OCI-LY1 (cell line): ENCODE measurements around the gene KRTCAP3.
A peak's percentile ranks its signal among the peaks of the same experiment; 100 is the strongest.

Source experiments
- H2AFZ ChIP-seq: fragments of 200-600 bp; sonication (generic), shearing (Covaris generic); 2 replicates; pipeline ENCODE4 v1.6.0; 2014; ENCODE audit warnings: antibody characterized with exemption, mild to moderate bottlenecking, low read length
- H3F3A ChIP-seq: fragments of 200-600 bp; sonication (generic), shearing (Covaris generic); 2 replicates; pipeline ENCODE4 v1.6.0; 2014; ENCODE audit warnings: mild to moderate bottlenecking, antibody characterized with exemption, low read length, moderate library complexity; ENCODE audit not compliant: insufficient read depth
- H3K27ac ChIP-seq: fragments of 200-600 bp; sonication (generic); 2 replicates; pipeline ENCODE4 v1.5.1; 2014; ENCODE audit warnings: low read length, mixed run types, mild to moderate bottlenecking, low read depth; ENCODE audit not compliant: poor library complexity, severe bottlenecking
- H3K27me3 ChIP-seq: fragments of 200-600 bp; sonication (generic); 2 replicates; pipeline ENCODE4 v1.6.0; 2014; ENCODE audit warnings: antibody characterized with exemption, mild to moderate bottlenecking, low read length, moderate library complexity; ENCODE audit not compliant: insufficient read depth
- H3K36me3 ChIP-seq: fragments of 200-600 bp; sonication (generic); 2 replicates; pipeline ENCODE4 v1.6.1; 2014; ENCODE audit warnings: mild to moderate bottlenecking, antibody characterized with exemption, low read length, moderate library complexity, mixed read lengths; ENCODE audit not compliant: insufficient read depth
- H3K4me1 ChIP-seq: fragments of 200-600 bp; sonication (generic); 2 replicates; pipeline ENCODE4 v1.5.1; 2014; ENCODE audit warnings: mild to moderate bottlenecking, low read length, moderate library complexity; ENCODE audit not compliant: insufficient read depth, severe bottlenecking
- H3K4me2 ChIP-seq: fragments of 200-600 bp; sonication (generic), shearing (Covaris generic); 2 replicates; pipeline ENCODE4 v1.6.1; 2014; ENCODE audit warnings: low read length
- H3K4me3 ChIP-seq: fragments of 200-600 bp; sonication (generic); 2 replicates; pipeline ENCODE4 v1.5.1; 2014; ENCODE audit warnings: low read length, low read depth, mild to moderate bottlenecking, mixed read lengths; ENCODE audit not compliant: poor library complexity, severe bottlenecking
- H3K79me2 ChIP-seq: fragments of 200-600 bp; shearing (Covaris generic); 2 replicates; pipeline ENCODE4 v1.6.1; 2016; ENCODE audit warnings: mixed run types, low read length, mixed read lengths; ENCODE audit not compliant: insufficient read depth
- H3K9ac ChIP-seq: fragments of 200-600 bp; sonication (generic), shearing (Covaris generic); 2 replicates; pipeline ENCODE4 v1.6.1; 2014; ENCODE audit warnings: mild to moderate bottlenecking, low read length, mixed read lengths
- H3K9me2 ChIP-seq: fragments of 200-600 bp; sonication (generic), shearing (Covaris generic); 2 replicates; pipeline ENCODE4 v1.6.1; 2014; ENCODE audit warnings: low read depth, mild to moderate bottlenecking, low read length, mixed read lengths
- H3K9me3 ChIP-seq: fragments of 200-600 bp; shearing (Covaris generic); 2 replicates; pipeline ENCODE4 v1.6.1; 2014; ENCODE audit warnings: low read length, mixed read lengths
- H4K20me1 ChIP-seq: fragments of 200-600 bp; sonication (generic), shearing (Covaris generic); 2 replicates; pipeline ENCODE4 v1.6.0; 2016; ENCODE audit warnings: mild to moderate bottlenecking, low read length; ENCODE audit not compliant: insufficient read depth
- CTCF ChIP-seq: fragments of 200-600 bp; sonication (generic), shearing (Covaris generic); IDR thresholded peaks from 2 replicates; pipeline ENCODE4 v1.5.1; 2017; ENCODE audit warnings: mild to moderate bottlenecking, antibody characterized with exemption, low read length, moderate library complexity, mixed read lengths
- EZH2 ChIP-seq: fragments of 200-600 bp; sonication (generic), shearing (Covaris generic); IDR thresholded peaks from 2 replicates; pipeline ENCODE4 v1.8.0; 2017; ENCODE audit warnings: borderline replicate concordance, mixed run types, mild to moderate bottlenecking, antibody characterized with exemption, low read length, moderate library complexity, mixed read lengths

KRTCAP3 gene

GRCh38 chr2:27431395-27431794 lies 10.8 kb upstream of the KRTCAP3 start:
- Histone ChIP-seq H3K9ac (no peak overlapping the region), H3K27ac (no peak overlapping the region), H3K4me1 (peaks cover 23% of the 10 kb centered on the region), H3F3A (no peaks in the 10 kb centered on the region), H3K4me3 (no peak overlapping the region), H3K9me2 (no peaks in the 10 kb centered on the region), H4K20me1 (no peaks in the 10 kb centered on the region; the same call in 1 of the 2 replicates), H3K79me2 (peaks cover 25% of the 10 kb centered on the region), H2AFZ (no peak overlapping the region), H3K27me3 (no peaks in the 10 kb centered on the region), H3K9me3 (no peaks in the 10 kb centered on the region), H3K36me3 (peaks cover 35% of the 10 kb centered on the region), H3K4me2 (no peak overlapping the region)
- TF ChIP-seq EZH2 (no peak), CTCF (no peak)

GRCh38 chr2:27435628-27436027 lies 6.6 kb upstream of the KRTCAP3 start:
- Histone ChIP-seq H3K79me2 (peaks cover 10% of the 10 kb centered on the region; the same call in 1 of the 2 replicates), H3K27ac (no peak overlapping the region), H3K4me3 (no peak overlapping the region), H2AFZ (no peak overlapping the region), H3K4me1 (peaks cover 2% of the 10 kb centered on the region), H3K9me2 (no peaks in the 10 kb centered on the region), H3F3A (no peaks in the 10 kb centered on the region), H3K9ac (no peak overlapping the region), H3K4me2 (no peak overlapping the region), H3K27me3 (no peaks in the 10 kb centered on the region), H4K20me1 (no peaks in the 10 kb centered on the region; the same call in 1 of the 2 replicates), H3K36me3 (peaks cover 63% of the 10 kb centered on the region), H3K9me3 (no peaks in the 10 kb centered on the region)
- TF ChIP-seq CTCF: no peak
- no peak for TF ChIP-seq EZH2

GRCh38 chr2:27441226-27441926 lies 805 bp upstream of the KRTCAP3 start:
- no peaks in the 10 kb centered on the region for H3K79me2 ChIP-seq
- H3K9ac ChIP-seq: peak overlapping the region; percentile 31; the same call in 1 of the 2 replicates
- no peak for TF ChIP-seq CTCF
- H3K36me3 ChIP-seq: peaks cover 54% of the 10 kb centered on the region; the same call in 1 of the 2 replicates
- no peak overlapping the region for H2AFZ ChIP-seq
- H3K4me2 ChIP-seq: peak overlapping the region; percentile 73; the same call in 1 of the 2 replicates
- no peaks in the 10 kb centered on the region for H3K9me2 ChIP-seq
- H3K9me3 ChIP-seq: no peaks in the 10 kb centered on the region
- no peaks in the 10 kb centered on the region for H3K27me3 ChIP-seq
- no peaks in the 10 kb centered on the region for H3F3A ChIP-seq
- H3K27ac ChIP-seq: peak overlapping the region; percentile 6
- no peaks in the 10 kb centered on the region for H4K20me1 ChIP-seq
- no peak overlapping the region for H3K4me3 ChIP-seq
- peaks cover 17% of the 10 kb centered on the region for H3K4me1 ChIP-seq
